Peyer's patch (tissue), 4 donors: ENCODE measurements around the gene STON2. TPM values are rescaled to one million over a fixed set of nuclear protein-coding genes. Genes with fewer than 3 reads are reported as not detected.

ENCODE experiments used
- DNase-seq, 3 donors: peaks; one replicate each; pipeline ENCODE4 v3.0.0-alpha.2; 2017 to 2019
- H3K27ac ChIP-seq, 4 donors: fragments of 200-600 bp; sonication (generic); one replicate each; pipeline ENCODE4 v1.5.1; 2016 to 2019
- H3K27me3 ChIP-seq, 2 donors: fragments of 200-600 bp; sonication (generic); one replicate each; pipeline ENCODE4 v1.5.1; 2019
- H3K36me3 ChIP-seq, 3 donors: fragments of 200-600 bp; sonication (generic); one replicate each; pipeline ENCODE4 v1.5.1; 2016 to 2019
- H3K4me1 ChIP-seq, 4 donors: fragments of 200-600 bp; sonication (generic); one replicate each; pipeline ENCODE4 v1.5.1; 2016 to 2019
- H3K4me3 ChIP-seq, 4 donors: fragments of 200-600 bp; sonication (generic); 1 replicate in 3 of 4; 2 replicates in 1 of 4; pipeline ENCODE4 v1.5.1; 2016 to 2019; ENCODE audit warnings: mild to moderate bottlenecking in 1 of 4
- H3K9me3 ChIP-seq, 4 donors: fragments of 200-600 bp; sonication (generic); one replicate each; pipeline ENCODE4 v1.5.1; 2016 to 2019; ENCODE audit warnings: mild to moderate bottlenecking in 1 of 4
- CTCF ChIP-seq, 6 experiments: fragments of 450-650 bp in 4 of 6; fragments of 200-600 bp in 2 of 6; sonication (generic) in 1 of 6; IDR thresholded peaks; one replicate each; pipeline ENCODE4 v1.5.1; 2017 to 2019; ENCODE audit warnings: antibody characterized with exemption in 6 of 6, mild to moderate bottlenecking in 3 of 6, moderate library complexity in 1 of 6
- POLR2A ChIP-seq, 2 donors: fragments of 450-650 bp; IDR thresholded peaks; one replicate each; pipeline ENCODE4 v1.5.1; 2017; ENCODE audit warnings: antibody characterized with exemption in 2 of 2, mild to moderate bottlenecking in 2 of 2, moderate library complexity in 2 of 2
- total RNA-seq, 4 donors: library from RNA; depleted of rRNA; stranded (reverse); fragments of >200 nt; gene quantifications; one replicate each; pipeline ENCODE4 v1.1.0, GENCODE V29; 2016

STON2 gene
- total RNA-seq, 4 donors from 2014 or later, result 6.3 to 25.3 (median 13.9) TPM

- no peak for DNase-seq
- TF ChIP-seq POLR2A (IDR thresholded peaks at IDR 0.05), result no peak
- TF ChIP-seq CTCF (IDR thresholded peaks at IDR 0.05), result no peak
- Histone ChIP-seq H3K27ac (no peak overlapping the region), H3K27me3 (no peaks in the 10 kb centered on the region), H3K4me1 (no peaks in the 10 kb centered on the region), H3K9me3 (no peaks in the 10 kb centered on the region), H3K4me3 (no peak overlapping the region), H3K36me3 (no peaks in the 10 kb centered on the region)
These were observed 123.0 kb downstream of the STON2 start for GRCh38 chr14:81277096-81277495.

GRCh38 chr14:81276073-81277069 lies 123.8 kb downstream of the STON2 start:
- Histone ChIP-seq H3K9me3 (no peaks in the 10 kb centered on the region), H3K4me3 (no peak overlapping the region), H3K36me3 (no peaks in the 10 kb centered on the region), H3K27ac (no peak overlapping the region), H3K27me3 (no peaks in the 10 kb centered on the region), H3K4me1 (no peaks in the 10 kb centered on the region)
- no peak for DNase-seq
- TF ChIP-seq POLR2A (IDR thresholded peaks at IDR 0.05), result no peak
- no peak for TF ChIP-seq CTCF (IDR thresholded peaks at IDR 0.05)

- TF ChIP-seq CTCF (IDR thresholded peaks at IDR 0.05), result no peak
- TF ChIP-seq POLR2A (IDR thresholded peaks at IDR 0.05), result no peak
- H3K4me3 ChIP-seq, result no peak overlapping the region
- no peaks in the 10 kb centered on the region for H3K4me1 ChIP-seq
- H3K9me3 ChIP-seq, result no peaks in the 10 kb centered on the region
- no peaks in the 10 kb centered on the region for H3K27me3 ChIP-seq
- no peaks in the 10 kb centered on the region for H3K36me3 ChIP-seq
- DNase-seq, result no peak
- no peak overlapping the region for H3K27ac ChIP-seq
These were observed 124.6 kb downstream of the STON2 start for GRCh38 chr14:81275305-81276072.

GRCh38 chr14:81273961-81274575 lies 126.1 kb downstream of the STON2 start:
- no peaks in the 10 kb centered on the region for H3K4me1 ChIP-seq
- H3K36me3 ChIP-seq, result no peaks in the 10 kb centered on the region
- no peak for DNase-seq
- H3K9me3 ChIP-seq, result no peaks in the 10 kb centered on the region
- no peak overlapping the region for H3K4me3 ChIP-seq
- no peaks in the 10 kb centered on the region for H3K27me3 ChIP-seq
- H3K27ac ChIP-seq, result no peak overlapping the region
- TF ChIP-seq POLR2A (IDR thresholded peaks at IDR 0.05) (no peak), CTCF (IDR thresholded peaks at IDR 0.05) (no peak)

- TF ChIP-seq CTCF (IDR thresholded peaks at IDR 0.05) (no peak), POLR2A (IDR thresholded peaks at IDR 0.05) (no peak)
- Histone ChIP-seq H3K36me3 (no peaks in the 10 kb centered on the region), H3K27ac (no peak overlapping the region), H3K4me1 (no peaks in the 10 kb centered on the region), H3K27me3 (no peaks in the 10 kb centered on the region), H3K9me3 (no peaks in the 10 kb centered on the region), H3K4me3 (no peak overlapping the region)
- DNase-seq, result no peak
These were observed 126.6 kb downstream of the STON2 start for GRCh38 chr14:81273521-81273920.
